ENCODE data around the gene CDH13. TPM values are rescaled to one million over a fixed set of nuclear protein-coding genes. Genes with fewer than 3 reads are reported as not detected.

Gene CDH13
- total RNA-seq, 3 donors from 2014 or later, result 4.9 to 11.2 (median 9.8) TPM

- no peak overlapping the region for H3K4me3 ChIP-seq
- no peaks in the 10 kb centered on the region for H3K4me1 ChIP-seq (ENCODE audit: low read depth)
- no peak for DNase-seq
- no peak for ATAC-seq
- intact Hi-C loops (cut with DNase I, micrococcal nuclease), result no loop called here
- no peaks in the 10 kb centered on the region for H3K36me3 ChIP-seq (ENCODE audit: low read depth)
- TF ChIP-seq CTCF (IDR thresholded peaks at IDR 0.05), result no peak
- no peaks in the 10 kb centered on the region for H3K9me3 ChIP-seq
Measured at GRCh38 chr16:83158320-83158957, 531.7 kb downstream of the CDH13 start.

GRCh38 chr16:83159049-83159448 is 532.3 kb downstream of the CDH13 start:
- H3K4me3 ChIP-seq, result no peak overlapping the region
- no peak for ATAC-seq
- intact Hi-C loops (cut with DNase I, micrococcal nuclease), result no loop called here
- no peaks in the 10 kb centered on the region for H3K36me3 ChIP-seq (ENCODE audit: low read depth)
- no peaks in the 10 kb centered on the region for H3K4me1 ChIP-seq (ENCODE audit: low read depth)
- TF ChIP-seq CTCF (IDR thresholded peaks at IDR 0.05), result no peak
- no peaks in the 10 kb centered on the region for H3K9me3 ChIP-seq
- no peak for DNase-seq

- Histone ChIP-seq H3K4me3 (no peak overlapping the region), H3K36me3 (ENCODE audit: low read depth) (no peaks in the 10 kb centered on the region), H3K4me1 (ENCODE audit: low read depth) (no peaks in the 10 kb centered on the region), H3K9me3 (no peaks in the 10 kb centered on the region)
- no peak for ATAC-seq
- intact Hi-C loops (cut with DNase I, micrococcal nuclease), result no loop called here
- no peak for DNase-seq
- TF ChIP-seq CTCF (IDR thresholded peaks at IDR 0.05), result no peak
Measured at GRCh38 chr16:83160287-83161020, 533.7 kb downstream of the CDH13 start.

GRCh38 chr16:83162791-83163190 is 536.0 kb downstream of the CDH13 start:
- no peaks in the 10 kb centered on the region for H3K4me1 ChIP-seq (ENCODE audit: low read depth)
- DNase-seq (no peak), ATAC-seq (no peak)
- no peak for TF ChIP-seq CTCF (IDR thresholded peaks at IDR 0.05)
- no peak overlapping the region for H3K4me3 ChIP-seq
- no peaks in the 10 kb centered on the region for H3K9me3 ChIP-seq
- no peaks in the 10 kb centered on the region for H3K36me3 ChIP-seq (ENCODE audit: low read depth)
- intact Hi-C loops (cut with DNase I, micrococcal nuclease), result no loop called here

GRCh38 chr16:83164816-83165215 is 538.0 kb downstream of the CDH13 start:
- Histone ChIP-seq H3K4me3 (no peak overlapping the region), H3K9me3 (no peaks in the 10 kb centered on the region), H3K4me1 (ENCODE audit: low read depth) (no peaks in the 10 kb centered on the region), H3K36me3 (ENCODE audit: low read depth) (no peaks in the 10 kb centered on the region)
- intact Hi-C loops (cut with DNase I, micrococcal nuclease), result no loop called here
- TF ChIP-seq CTCF (IDR thresholded peaks at IDR 0.05), result no peak
- ATAC-seq (no peak), DNase-seq (no peak)

Data from mucosa of descending colon (tissue), 3 donors.